ENCODE data around the gene DAGLA. TPM values are rescaled to one million over a fixed set of nuclear protein-coding genes. Genes with fewer than 3 reads are reported as not detected.

Gene DAGLA
- total RNA-seq, 2 experiments from 2014 or later = 0.05 TPM; not detected in 1

DNA sequence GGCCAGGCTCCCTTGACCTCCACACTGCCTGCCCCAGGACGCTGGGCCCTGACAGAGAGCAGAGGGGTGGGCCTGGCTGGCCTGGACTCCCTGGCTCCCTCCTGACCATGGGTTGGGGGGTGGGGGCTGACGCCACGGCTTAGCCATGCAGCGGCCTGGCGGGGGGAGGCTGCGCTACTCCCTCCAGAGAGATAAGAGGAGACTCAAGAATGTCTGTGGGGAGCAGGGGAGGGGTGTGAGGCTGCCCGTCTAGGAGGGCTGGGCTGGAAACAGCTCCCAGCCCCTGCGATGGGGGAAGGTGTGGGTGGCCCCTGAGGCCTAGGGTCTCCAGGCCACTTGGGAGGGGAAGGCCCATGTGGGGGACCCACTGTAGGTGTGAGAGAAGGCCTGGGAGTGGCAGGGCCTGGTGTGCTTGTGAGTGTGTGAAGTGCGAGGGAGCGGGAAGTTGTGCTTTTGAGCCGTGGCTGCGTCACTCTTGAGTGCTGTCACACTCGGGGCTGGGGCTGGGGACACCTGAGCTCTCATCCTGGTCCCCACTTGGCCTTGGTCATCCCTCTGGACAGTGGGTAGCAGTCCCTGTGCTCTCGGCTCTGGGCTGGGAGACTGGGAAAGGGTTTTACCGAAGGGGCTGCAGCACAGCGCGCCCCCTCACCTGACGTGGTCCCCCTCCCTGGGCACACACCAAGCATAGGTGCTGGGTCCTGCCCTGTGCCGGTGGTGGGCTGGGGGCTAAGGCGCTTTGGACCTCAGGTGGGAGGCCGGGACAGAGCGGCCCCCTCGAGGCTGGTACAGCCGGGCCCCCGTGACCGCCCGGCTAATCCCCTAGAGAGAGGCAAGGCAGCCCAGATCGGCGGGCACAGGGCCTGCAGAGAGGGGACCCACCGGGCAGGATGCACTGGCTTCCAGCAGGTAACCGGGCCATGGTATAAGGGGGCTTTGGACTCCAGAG lies 74.6 kb downstream of the DAGLA start:
- H3K27ac Mint-ChIP-seq = no peak overlapping the region
- ChIA-PET POLR2A (no interaction called here), CTCF (interaction anchor here (1.0 to 1.3 kb wide), 2 partner anchors 21 to 34 kb away, joined by 3 read pairs; no protein-coding TSS in a partner anchor)
- H3K9me3 Mint-ChIP-seq (ENCODE audit: insufficient read depth) = no peaks in the 10 kb centered on the region
- no peaks in the 10 kb centered on the region for H3K36me3 Mint-ChIP-seq (ENCODE audit: low read depth)
- H3K4me1 Mint-ChIP-seq (ENCODE audit: low read depth) = peaks cover 29% of the 10 kb centered on the region
- no peak overlapping the region for H3K4me3 Mint-ChIP-seq
- ATAC-seq (no peak), DNase-seq (no peak)
- H3K27me3 Mint-ChIP-seq (ENCODE audit: low read depth) = peaks cover 21% of the 10 kb centered on the region

DNA sequence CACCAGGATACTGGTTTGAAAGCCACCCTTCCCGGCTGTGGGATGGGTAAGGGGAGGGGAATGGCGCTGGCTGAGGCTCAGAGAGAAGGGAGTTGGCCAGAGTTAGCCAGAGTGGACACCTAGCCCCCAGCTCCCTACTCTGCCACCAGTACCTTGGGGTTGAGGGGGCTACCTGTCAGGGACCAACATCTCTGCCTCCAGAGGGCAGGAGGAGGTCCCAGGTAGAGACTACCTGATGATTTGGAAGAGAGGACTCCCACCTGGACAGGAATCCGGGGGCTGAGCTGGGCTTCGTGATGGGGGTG lies 75.9 kb downstream of the DAGLA start:
- no peak for ATAC-seq
- POLR2A ChIA-PET = no interaction called here
- peak overlapping the region; percentile 78 for H3K27ac Mint-ChIP-seq

DNA sequence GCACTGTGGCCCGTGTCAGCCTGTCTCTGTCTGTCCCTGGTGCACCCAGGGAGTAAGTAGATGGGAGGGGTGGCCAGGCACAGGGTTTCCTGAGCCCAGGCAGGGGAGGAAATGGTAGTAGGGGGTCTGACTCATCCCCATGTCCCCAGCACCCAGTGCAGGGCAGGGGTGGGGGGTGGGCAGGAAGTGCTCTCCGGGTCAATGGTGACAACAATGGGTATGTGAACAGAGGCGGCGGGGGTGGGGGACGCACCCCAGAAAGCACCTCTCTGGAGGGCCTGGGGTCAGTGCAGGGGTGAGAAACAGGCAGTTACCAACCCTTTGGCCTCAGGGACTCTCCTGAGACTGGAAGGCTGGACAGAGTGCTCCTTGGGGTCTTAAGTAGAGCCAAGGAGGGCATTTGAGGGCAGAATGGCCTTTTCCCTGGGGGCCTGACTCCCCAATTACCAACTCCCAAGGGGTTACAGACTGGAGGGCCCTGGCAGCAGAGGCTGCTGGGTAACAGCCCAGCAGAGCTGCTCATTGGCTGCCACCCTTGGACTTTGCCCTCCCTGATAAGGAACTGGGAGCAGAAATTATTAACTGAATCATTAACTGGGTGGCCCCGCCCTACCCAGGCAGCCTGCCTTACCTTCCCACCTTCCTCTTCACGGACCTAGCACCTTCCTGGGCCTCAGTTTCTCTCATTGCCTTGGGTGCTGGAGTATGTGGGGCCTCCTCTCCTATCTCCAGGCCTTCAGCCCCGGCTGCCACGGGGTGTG lies 76.4 kb downstream of the DAGLA start:
- no peaks in the 10 kb centered on the region for H3K36me3 Mint-ChIP-seq (ENCODE audit: low read depth)
- H3K27ac Mint-ChIP-seq = peak overlapping the region; percentile 78
- DNase-seq (peak; percentile 55), ATAC-seq (no peak)
- H3K4me3 Mint-ChIP-seq = no peak overlapping the region
- H3K27me3 Mint-ChIP-seq (ENCODE audit: low read depth) = peaks cover 14% of the 10 kb centered on the region
- CTCF ChIA-PET = interaction anchor here (0.9 kb wide), 1 partner anchor 9 kb away, joined by 3 read pairs; no protein-coding TSS in a partner anchor
- peaks cover 29% of the 10 kb centered on the region for H3K4me1 Mint-ChIP-seq (ENCODE audit: low read depth)
- POLR2A ChIA-PET = no interaction called here
- no peaks in the 10 kb centered on the region for H3K9me3 Mint-ChIP-seq (ENCODE audit: insufficient read depth)

More for the DNA sequence above, 75.9 kb downstream of the DAGLA start:
- no peaks in the 10 kb centered on the region for H3K36me3 Mint-ChIP-seq (ENCODE audit: low read depth)
- no peak overlapping the region for H3K4me3 Mint-ChIP-seq
- CTCF ChIA-PET = interaction anchor here (1.0 kb wide), 1 partner anchor 19 kb away, joined by 3 read pairs; no protein-coding TSS in a partner anchor
- no peak for DNase-seq
- H3K9me3 Mint-ChIP-seq (ENCODE audit: insufficient read depth) = no peaks in the 10 kb centered on the region
- H3K4me1 Mint-ChIP-seq (ENCODE audit: low read depth) = peaks cover 29% of the 10 kb centered on the region
- H3K27me3 Mint-ChIP-seq (ENCODE audit: low read depth) = peaks cover 16% of the 10 kb centered on the region

- DNase-seq (no peak), ATAC-seq (no peak)
- Mint-ChIP-seq H3K27ac (peak overlapping the region; percentile 64), H3K27me3 (ENCODE audit: low read depth) (peaks cover 11% of the 10 kb centered on the region), H3K4me3 (no peak overlapping the region), H3K36me3 (ENCODE audit: low read depth) (no peaks in the 10 kb centered on the region), H3K4me1 (ENCODE audit: low read depth) (peaks cover 29% of the 10 kb centered on the region), H3K9me3 (ENCODE audit: insufficient read depth) (no peaks in the 10 kb centered on the region)
- CTCF ChIA-PET = interaction anchor here (0.9 to 1.1 kb wide), 2 partner anchors 10 to 24 kb away, joined by 3 read pairs; no protein-coding TSS in a partner anchor
- POLR2A ChIA-PET = no interaction called here
These were observed 77.1 kb downstream of the DAGLA start for GRCh38 chr11:61757213-61757862.

GRCh38 chr11:61760946-61761345 lies 80.8 kb downstream of the DAGLA start:
- DNase-seq = no peak
- peaks cover 14% of the 10 kb centered on the region for H3K4me1 Mint-ChIP-seq (ENCODE audit: low read depth)
- CTCF ChIA-PET = interaction anchor here (1.6 kb wide), 1 partner anchor 14 kb away, joined by 4 read pairs; no protein-coding TSS in a partner anchor
- no peaks in the 10 kb centered on the region for H3K36me3 Mint-ChIP-seq (ENCODE audit: low read depth)
- peaks cover 3% of the 10 kb centered on the region for H3K27me3 Mint-ChIP-seq (ENCODE audit: low read depth)
- H3K27ac Mint-ChIP-seq = no peak overlapping the region
- no peak overlapping the region for H3K4me3 Mint-ChIP-seq
- no peaks in the 10 kb centered on the region for H3K9me3 Mint-ChIP-seq (ENCODE audit: insufficient read depth)
- POLR2A ChIA-PET = no interaction called here
- no peak for ATAC-seq

GRCh38 chr11:61761440-61762222 lies 81.4 kb downstream of the DAGLA start:
- ChIA-PET CTCF (interaction anchor here (1.6 kb wide), 1 partner anchor 14 kb away, joined by 4 read pairs; no protein-coding TSS in a partner anchor), POLR2A (no interaction called here)
- Mint-ChIP-seq H3K4me1 (ENCODE audit: low read depth) (peaks cover 7% of the 10 kb centered on the region), H3K27me3 (ENCODE audit: low read depth) (peaks cover 3% of the 10 kb centered on the region), H3K9me3 (ENCODE audit: insufficient read depth) (no peaks in the 10 kb centered on the region), H3K4me3 (no peak overlapping the region), H3K36me3 (ENCODE audit: low read depth) (no peaks in the 10 kb centered on the region), H3K27ac (no peak overlapping the region)
- ATAC-seq = no peak
- no peak for DNase-seq

- Mint-ChIP-seq H3K27ac (no peak overlapping the region), H3K4me1 (ENCODE audit: low read depth) (peaks cover 2% of the 10 kb centered on the region), H3K9me3 (ENCODE audit: insufficient read depth) (no peaks in the 10 kb centered on the region), H3K36me3 (ENCODE audit: low read depth) (no peaks in the 10 kb centered on the region), H3K4me3 (no peak overlapping the region), H3K27me3 (ENCODE audit: low read depth) (peaks cover 3% of the 10 kb centered on the region)
- POLR2A ChIA-PET = no interaction called here
- CTCF ChIA-PET = interaction anchor here (1.6 kb wide), 1 partner anchor 15 kb away, joined by 4 read pairs; no protein-coding TSS in a partner anchor
- ATAC-seq (no peak), DNase-seq (no peak)
These were observed 82.0 kb downstream of the DAGLA start for GRCh38 chr11:61762223-61762615.

DNA sequence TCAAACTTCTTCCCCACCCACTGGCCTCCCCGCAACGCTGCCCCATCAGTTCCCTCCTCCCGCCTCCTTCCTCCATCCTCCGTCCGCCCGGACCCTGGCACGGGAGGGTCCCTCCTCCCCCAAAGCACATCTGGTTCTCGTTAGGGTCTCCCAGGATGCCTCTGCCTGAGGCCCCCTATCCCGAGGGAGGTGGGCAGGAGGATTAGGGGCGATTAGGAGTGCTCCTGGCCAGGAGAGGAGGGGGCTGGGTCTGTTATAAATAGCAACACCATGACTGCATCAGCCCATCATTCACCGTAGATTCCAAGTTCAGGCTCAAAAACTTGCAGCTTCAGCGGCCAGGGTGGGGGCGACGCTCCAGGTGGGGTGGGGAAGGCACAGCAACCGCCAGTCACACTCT lies 82.6 kb downstream of the DAGLA start:
- Mint-ChIP-seq H3K4me1 (ENCODE audit: low read depth) (no peaks in the 10 kb centered on the region), H3K9me3 (ENCODE audit: insufficient read depth) (no peaks in the 10 kb centered on the region), H3K27ac (no peak overlapping the region), H3K36me3 (ENCODE audit: low read depth) (no peaks in the 10 kb centered on the region), H3K27me3 (ENCODE audit: low read depth) (peaks cover 3% of the 10 kb centered on the region), H3K4me3 (no peak overlapping the region)
- POLR2A ChIA-PET = no interaction called here
- CTCF ChIA-PET = interaction anchor here (1.6 kb wide), 1 partner anchor 16 kb away, joined by 4 read pairs; no protein-coding TSS in a partner anchor
- ATAC-seq = no peak
- no peak for DNase-seq

GRCh38 chr11:61763930-61764605 lies 83.9 kb downstream of the DAGLA start:
- ChIA-PET CTCF (interaction anchor here (1.0 to 1.6 kb wide), 2 partner anchors 15 to 33 kb away, joined by 3 read pairs; no protein-coding TSS in a partner anchor), POLR2A (no interaction called here)
- Mint-ChIP-seq H3K27ac (no peak overlapping the region), H3K4me3 (no peak overlapping the region), H3K36me3 (ENCODE audit: low read depth) (no peaks in the 10 kb centered on the region), H3K4me1 (ENCODE audit: low read depth) (no peaks in the 10 kb centered on the region), H3K9me3 (ENCODE audit: insufficient read depth) (no peaks in the 10 kb centered on the region), H3K27me3 (ENCODE audit: low read depth) (peaks cover 3% of the 10 kb centered on the region)
- DNase-seq (no peak), ATAC-seq (no peak)

DNA sequence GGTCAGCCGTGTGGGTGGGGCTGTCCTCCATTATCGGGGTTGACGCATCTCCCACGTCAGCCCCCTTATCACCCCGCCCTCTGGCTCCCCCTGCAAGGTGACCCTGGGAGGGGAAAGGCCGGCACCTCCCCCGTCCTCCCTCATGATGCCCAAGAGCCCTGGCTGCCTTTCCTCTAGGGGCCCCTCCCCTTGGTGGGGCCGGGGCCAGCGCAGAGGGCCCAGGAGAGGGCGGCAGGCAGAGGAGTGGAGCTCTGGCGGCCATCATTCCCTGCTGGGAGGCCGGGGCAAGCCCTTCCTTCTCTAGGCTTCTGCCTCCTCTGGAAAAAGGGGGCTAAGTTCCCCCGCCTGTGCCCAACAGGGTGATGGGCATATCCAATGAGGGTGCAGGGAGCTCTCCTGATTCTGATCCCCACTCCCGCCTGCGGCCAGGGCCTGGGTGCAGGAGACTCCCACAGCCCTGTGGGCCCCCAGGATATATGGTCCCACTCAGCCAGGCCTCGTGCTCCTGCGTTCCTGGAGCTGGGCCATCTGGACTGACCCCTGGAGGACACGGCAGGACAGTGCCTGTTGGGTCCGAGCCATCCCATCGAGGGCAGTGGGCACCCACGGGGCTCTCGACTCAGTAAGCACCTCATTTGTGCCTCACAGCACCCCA lies 84.5 kb downstream of the DAGLA start:
- no peaks in the 10 kb centered on the region for H3K36me3 Mint-ChIP-seq (ENCODE audit: low read depth)
- no peak for DNase-seq
- H3K4me3 Mint-ChIP-seq = no peak overlapping the region
- no peaks in the 10 kb centered on the region for H3K4me1 Mint-ChIP-seq (ENCODE audit: low read depth)
- H3K27ac Mint-ChIP-seq = no peak overlapping the region
- ATAC-seq = no peak
- H3K9me3 Mint-ChIP-seq (ENCODE audit: insufficient read depth) = no peaks in the 10 kb centered on the region
- ChIA-PET CTCF (interaction anchor here (1.0 to 1.6 kb wide), 3 partner anchors 16 to 32 kb away, joined by 3 read pairs; no protein-coding TSS in a partner anchor), POLR2A (no interaction called here)
- peaks cover 3% of the 10 kb centered on the region for H3K27me3 Mint-ChIP-seq (ENCODE audit: low read depth)

Data from activated CD8-positive, alpha-beta T cell treated with anti-CD3 and anti-CD28 coated beads, Interleukin-2, amount 10 ng/mL, durations not matched to agents 7 days and 5 days (primary cell).